GM18861 (cell line): Measurements from ENCODE around the gene ADAT2.

ENCODE experiments used
- ATAC-seq: cut with Tn5 transposase; IDR thresholded peaks from one replicate; pipeline ENCODE4 v1.9.1; 2021; ENCODE audit not compliant: unreplicated experiment

Gene ADAT2

GRCh38 chr6:143399176-143399575 lies 51.3 kb downstream of the ADAT2 start:
- no peak for ATAC-seq

GRCh38 chr6:143397227-143398222 lies 53.0 kb downstream of the ADAT2 start:
- ATAC-seq, result no peak

GRCh38 chr6:143396497-143397226 lies 53.8 kb downstream of the ADAT2 start:
- ATAC-seq, result no peak

- no peak for ATAC-seq
Observed at GRCh38 chr6:143395699-143396098, 54.8 kb downstream of the ADAT2 start.

- no peak for ATAC-seq
Observed at GRCh38 chr6:143394389-143394788, 56.1 kb downstream of the ADAT2 start.

GRCh38 chr6:143390278-143390677 lies 60.2 kb downstream of the ADAT2 start:
- ATAC-seq, result no peak

GRCh38 chr6:143385636-143386035 lies 64.9 kb downstream of the ADAT2 start:
- ATAC-seq, result no peak

- ATAC-seq, result no peak
Observed at GRCh38 chr6:143376861-143377260, 73.6 kb downstream of the ADAT2 start.

- ATAC-seq, result no peak
Observed at GRCh38 chr6:143376375-143376774, 74.1 kb downstream of the ADAT2 start.

- no peak for ATAC-seq
Observed at GRCh38 chr6:143375022-143375585, 75.4 kb downstream of the ADAT2 start.

- no peak for ATAC-seq
Observed at GRCh38 chr6:143374014-143374413, 76.5 kb downstream of the ADAT2 start.
